ENCODE measurements around the gene CHCT1.

GRCh38 chr17:60436676-60437075 is 14.4 kb downstream of the CHCT1 start:
- TF ChIP-seq CTCF (optimal IDR thresholded peaks at IDR 0.05 in 1 of 3, IDR thresholded peaks at IDR 0.05 in 1 of 3, conservative IDR thresholded peaks at IDR 0.05 in 1 of 3; ENCODE audit: extremely low read depth in 1 of 3, insufficient read depth in 2 of 3, low read length in 3 of 3): no peak
- no peak for TF ChIP-seq EZH2 (IDR thresholded peaks at IDR 0.05; ENCODE audit: low read length)

Data from keratinocyte (primary cell).